ENCODE measurements around the gene ZFP69B. TPM values are rescaled to one million over a fixed set of nuclear protein-coding genes. Genes with fewer than 3 reads are reported as not detected.

The ZFP69B gene
- total RNA-seq, 1 experiment from 2014 or later, result 1.2 TPM

- no peaks in the 10 kb centered on the region for H3K9me3 ChIP-seq
- POLR2A ChIA-PET, result no interaction called here
- Mint-ChIP-seq H3K27ac (ENCODE audit: unreplicated experiment) (no peak overlapping the region), H3K9me3 (ENCODE audit: unreplicated experiment) (no peaks in the 10 kb centered on the region), H3K4me3 (ENCODE audit: unreplicated experiment) (no peak overlapping the region), H3K36me3 (ENCODE audit: insufficient read depth, unreplicated experiment) (peaks cover 2% of the 10 kb centered on the region), H3K27me3 (ENCODE audit: insufficient read depth, unreplicated experiment) (no peaks in the 10 kb centered on the region), H3K4me1 (ENCODE audit: low read depth, unreplicated experiment) (peaks cover 6% of the 10 kb centered on the region)
- CTCF ChIA-PET, result no interaction called here
- no peak overlapping the region for H3K4me3 ChIP-seq (ENCODE audit: low read depth, low read length)
- intact Hi-C loops (cut with micrococcal nuclease; ENCODE audit: unreplicated experiment), result no loop called here
- DNase-seq, result no peak
- H3K36me3 ChIP-seq (ENCODE audit: control insufficient read depth, insufficient read depth, low read length), result no peaks in the 10 kb centered on the region; the same call in 1 of the 2 replicates
- H3K27me3 ChIP-seq (replicated peaks; ENCODE audit: control insufficient read depth, insufficient read depth, low read length), result no peaks in the 10 kb centered on the region
- no peak for TF ChIP-seq CTCF (IDR thresholded peaks at IDR 0.05; ENCODE audit: insufficient read depth in 1 of 2, low read depth in 1 of 2, low read length in 1 of 2, severe bottlenecking in 1 of 2, unreplicated experiment in 1 of 2)
- no peaks in the 10 kb centered on the region for H3K4me1 ChIP-seq
- BruUV-seq (replicated peaks), result no TSS peak
These were observed 36.6 kb upstream of the ZFP69B start for GRCh38 chr1:40413527-40414252.

- ChIA-PET POLR2A (no interaction called here), CTCF (no interaction called here)
- no peaks in the 10 kb centered on the region for H3K9me3 Mint-ChIP-seq (ENCODE audit: unreplicated experiment)
- no peaks in the 10 kb centered on the region for H3K27me3 Mint-ChIP-seq (ENCODE audit: insufficient read depth, unreplicated experiment)
- intact Hi-C loops (cut with micrococcal nuclease; ENCODE audit: unreplicated experiment), result no loop called here
- peaks cover 6% of the 10 kb centered on the region for H3K36me3 Mint-ChIP-seq (ENCODE audit: insufficient read depth, unreplicated experiment)
- no TSS peak for BruUV-seq (replicated peaks)
- H3K27ac Mint-ChIP-seq (ENCODE audit: unreplicated experiment), result no peak overlapping the region
- Histone ChIP-seq H3K9me3 (no peaks in the 10 kb centered on the region), H3K4me3 (ENCODE audit: low read depth, low read length) (no peak overlapping the region), H3K36me3 (ENCODE audit: control insufficient read depth, insufficient read depth, low read length) (no peaks in the 10 kb centered on the region; the same call in 1 of the 2 replicates), H3K4me1 (no peaks in the 10 kb centered on the region), H3K27me3 (replicated peaks; ENCODE audit: control insufficient read depth, insufficient read depth, low read length) (no peaks in the 10 kb centered on the region)
- no peak for DNase-seq
- H3K4me3 Mint-ChIP-seq (ENCODE audit: unreplicated experiment), result no peak overlapping the region
- H3K4me1 Mint-ChIP-seq (ENCODE audit: low read depth, unreplicated experiment), result peaks cover 6% of the 10 kb centered on the region
- no peak for TF ChIP-seq CTCF (IDR thresholded peaks at IDR 0.05; ENCODE audit: insufficient read depth in 1 of 2, low read depth in 1 of 2, low read length in 1 of 2, severe bottlenecking in 1 of 2, unreplicated experiment in 1 of 2)
These were observed 35.9 kb upstream of the ZFP69B start for GRCh38 chr1:40414331-40414730.

GRCh38 chr1:40416709-40417108, 33.6 kb upstream of the ZFP69B start:
- BruUV-seq (replicated peaks), result no TSS peak
- ChIA-PET POLR2A (no interaction called here), CTCF (no interaction called here)
- no peak overlapping the region for H3K4me3 Mint-ChIP-seq (ENCODE audit: unreplicated experiment)
- DNase-seq, result no peak
- H3K27me3 Mint-ChIP-seq (ENCODE audit: insufficient read depth, unreplicated experiment), result no peaks in the 10 kb centered on the region
- no peak for TF ChIP-seq CTCF (IDR thresholded peaks at IDR 0.05; ENCODE audit: insufficient read depth in 1 of 2, low read depth in 1 of 2, low read length in 1 of 2, severe bottlenecking in 1 of 2, unreplicated experiment in 1 of 2)
- intact Hi-C loops (cut with micrococcal nuclease; ENCODE audit: unreplicated experiment), result no loop called here
- no peaks in the 10 kb centered on the region for H3K9me3 Mint-ChIP-seq (ENCODE audit: unreplicated experiment)
- H3K27me3 ChIP-seq (replicated peaks; ENCODE audit: control insufficient read depth, insufficient read depth, low read length), result no peaks in the 10 kb centered on the region
- H3K27ac Mint-ChIP-seq (ENCODE audit: unreplicated experiment), result no peak overlapping the region
- H3K4me1 Mint-ChIP-seq (ENCODE audit: low read depth, unreplicated experiment), result peaks cover 6% of the 10 kb centered on the region
- H3K4me3 ChIP-seq (ENCODE audit: low read depth, low read length), result no peak overlapping the region
- no peaks in the 10 kb centered on the region for H3K9me3 ChIP-seq
- no peaks in the 10 kb centered on the region for H3K4me1 ChIP-seq
- H3K36me3 Mint-ChIP-seq (ENCODE audit: insufficient read depth, unreplicated experiment), result peaks cover 6% of the 10 kb centered on the region
- no peaks in the 10 kb centered on the region; the same call in 1 of the 2 replicates for H3K36me3 ChIP-seq (ENCODE audit: control insufficient read depth, insufficient read depth, low read length)

Data from Caco-2 (cell line).